HFF-Myc (cell line): ENCODE measurements around the gene C16orf86.

ENCODE experiments used
- DNase-seq: peaks from one replicate; pipeline ENCODE4 v3.0.0-alpha.2; 2011; ENCODE audit warnings: low read depth; ENCODE audit errors: extremely low read depth
- H3K4me3 ChIP-seq: replicated peaks from 2 replicates; pipeline ENCODE4 v1.5.1; 2011; ENCODE audit warnings: low read depth, mild to moderate bottlenecking, control low read depth, low read length
- TF ChIP-seq, protein P1 (sequence below): IDR thresholded peaks from 2 replicates; pipeline ENCODE4 v1.5.1; 2012; ENCODE audit warnings: mild to moderate bottlenecking, low read depth, low read length, control low read depth; ENCODE audit errors: missing control alignments

The C16orf86 gene

DNA sequence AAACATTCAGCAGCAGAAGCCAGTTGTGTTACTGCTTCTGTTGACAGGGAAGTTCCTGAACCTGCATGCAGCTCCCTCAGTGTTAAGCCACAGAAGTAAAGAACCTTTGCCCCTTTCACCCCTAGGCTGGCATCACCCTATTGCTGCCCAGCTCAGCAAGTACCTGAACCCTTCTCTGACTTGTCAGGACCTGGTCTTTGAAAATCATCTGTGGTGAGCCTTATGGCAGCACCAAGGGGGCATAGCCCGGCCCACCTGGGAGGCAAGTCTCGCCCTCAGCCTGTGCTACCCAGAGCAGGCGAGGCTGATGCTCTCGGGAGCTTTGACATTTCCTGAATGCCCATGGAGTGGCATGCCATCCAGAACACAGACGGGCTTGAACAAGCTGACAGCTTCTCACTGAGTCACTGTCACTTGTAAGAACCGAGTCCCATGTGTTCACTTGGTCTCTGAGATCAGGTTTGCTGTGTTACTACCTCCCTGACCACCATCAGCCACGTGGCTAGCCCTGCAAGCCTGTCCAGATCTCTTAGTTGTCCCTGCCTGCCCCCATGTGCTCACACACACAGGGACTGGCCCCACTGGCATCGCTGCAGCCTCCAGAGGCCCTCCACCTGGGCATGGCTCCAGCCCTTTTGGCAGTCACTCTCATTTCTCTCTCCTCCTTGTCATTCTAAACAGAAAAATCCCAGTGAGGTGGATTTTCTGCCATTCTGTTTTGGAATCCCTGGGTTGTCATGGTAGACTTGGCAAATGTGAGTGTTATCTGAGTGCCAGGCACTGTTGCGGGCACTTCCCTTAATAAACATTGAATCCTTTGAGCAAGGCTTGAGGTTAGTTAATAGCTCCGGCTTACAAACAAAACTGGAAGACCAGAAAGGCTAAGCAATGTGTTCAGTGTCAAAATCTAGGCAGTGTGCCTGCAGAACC, 24.6 kb upstream of the C16orf86 start:
- H3K4me3 ChIP-seq, result no peak overlapping the region
- no peak for DNase-seq
- TF ChIP-seq, protein P1, sequence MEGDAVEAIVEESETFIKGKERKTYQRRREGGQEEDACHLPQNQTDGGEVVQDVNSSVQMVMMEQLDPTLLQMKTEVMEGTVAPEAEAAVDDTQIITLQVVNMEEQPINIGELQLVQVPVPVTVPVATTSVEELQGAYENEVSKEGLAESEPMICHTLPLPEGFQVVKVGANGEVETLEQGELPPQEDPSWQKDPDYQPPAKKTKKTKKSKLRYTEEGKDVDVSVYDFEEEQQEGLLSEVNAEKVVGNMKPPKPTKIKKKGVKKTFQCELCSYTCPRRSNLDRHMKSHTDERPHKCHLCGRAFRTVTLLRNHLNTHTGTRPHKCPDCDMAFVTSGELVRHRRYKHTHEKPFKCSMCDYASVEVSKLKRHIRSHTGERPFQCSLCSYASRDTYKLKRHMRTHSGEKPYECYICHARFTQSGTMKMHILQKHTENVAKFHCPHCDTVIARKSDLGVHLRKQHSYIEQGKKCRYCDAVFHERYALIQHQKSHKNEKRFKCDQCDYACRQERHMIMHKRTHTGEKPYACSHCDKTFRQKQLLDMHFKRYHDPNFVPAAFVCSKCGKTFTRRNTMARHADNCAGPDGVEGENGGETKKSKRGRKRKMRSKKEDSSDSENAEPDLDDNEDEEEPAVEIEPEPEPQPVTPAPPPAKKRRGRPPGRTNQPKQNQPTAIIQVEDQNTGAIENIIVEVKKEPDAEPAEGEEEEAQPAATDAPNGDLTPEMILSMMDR, result no peak

DNA sequence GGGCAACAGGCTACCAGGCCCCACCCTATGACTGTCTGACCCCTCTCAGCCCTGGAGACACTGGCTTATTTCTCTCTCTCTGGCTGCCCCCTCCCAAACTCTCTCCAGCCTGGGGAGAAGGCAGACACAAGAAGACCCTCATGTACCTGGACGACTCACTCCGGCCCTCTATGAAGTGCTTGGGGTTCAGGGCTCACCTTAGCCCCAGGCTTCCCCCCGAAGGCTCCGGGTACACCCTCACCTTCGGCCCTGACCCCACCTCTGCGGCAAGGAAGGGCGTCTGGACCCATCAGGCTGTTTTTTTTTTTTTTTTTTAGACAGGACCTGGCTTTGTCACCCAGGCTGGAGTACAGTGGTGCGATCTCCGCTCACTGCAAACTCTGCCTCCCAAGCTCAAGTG, 22.6 kb upstream of the C16orf86 start:
- no peak for DNase-seq
- H3K4me3 ChIP-seq, result no peak overlapping the region
- TF ChIP-seq, protein P1, result no peak

DNA sequence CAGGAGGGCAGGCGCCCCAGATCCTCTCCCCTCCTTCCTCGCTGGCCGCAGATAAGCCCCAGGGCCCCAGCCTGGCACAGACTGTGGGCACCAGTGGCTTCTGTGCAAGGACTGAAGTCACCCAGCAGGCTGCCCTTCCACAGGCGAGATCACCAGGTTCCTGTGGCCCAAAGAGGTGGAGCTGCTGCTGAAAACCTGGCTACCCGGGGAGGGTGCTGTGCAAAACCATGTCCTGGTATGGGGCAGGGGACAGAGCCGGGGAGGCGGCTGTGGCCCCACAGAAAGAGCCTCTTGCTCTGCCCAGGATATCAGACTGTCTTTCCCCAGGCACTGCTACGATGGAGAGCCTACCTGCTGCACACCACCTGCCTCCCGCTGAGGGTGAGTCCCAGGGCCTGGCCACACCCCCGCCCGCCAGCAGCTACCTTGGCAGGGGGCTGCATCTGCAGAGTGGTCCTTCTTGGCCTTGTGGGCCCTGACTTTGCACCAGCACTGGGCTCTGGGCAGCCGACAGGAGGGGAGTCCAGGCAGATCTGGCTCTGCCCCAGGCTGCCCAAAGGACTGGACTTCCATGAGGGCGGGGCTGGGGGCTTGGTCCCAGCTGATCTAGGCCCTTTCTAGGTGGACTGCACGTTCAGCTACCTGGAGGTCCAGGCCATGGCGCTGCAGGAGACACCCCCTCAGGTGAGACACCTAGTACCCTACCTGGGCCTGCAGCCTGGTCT, 21.1 kb upstream of the C16orf86 start:
- DNase-seq, result no peak
- TF ChIP-seq, protein P1, result no peak
- H3K4me3 ChIP-seq, result no peak overlapping the region

DNA sequence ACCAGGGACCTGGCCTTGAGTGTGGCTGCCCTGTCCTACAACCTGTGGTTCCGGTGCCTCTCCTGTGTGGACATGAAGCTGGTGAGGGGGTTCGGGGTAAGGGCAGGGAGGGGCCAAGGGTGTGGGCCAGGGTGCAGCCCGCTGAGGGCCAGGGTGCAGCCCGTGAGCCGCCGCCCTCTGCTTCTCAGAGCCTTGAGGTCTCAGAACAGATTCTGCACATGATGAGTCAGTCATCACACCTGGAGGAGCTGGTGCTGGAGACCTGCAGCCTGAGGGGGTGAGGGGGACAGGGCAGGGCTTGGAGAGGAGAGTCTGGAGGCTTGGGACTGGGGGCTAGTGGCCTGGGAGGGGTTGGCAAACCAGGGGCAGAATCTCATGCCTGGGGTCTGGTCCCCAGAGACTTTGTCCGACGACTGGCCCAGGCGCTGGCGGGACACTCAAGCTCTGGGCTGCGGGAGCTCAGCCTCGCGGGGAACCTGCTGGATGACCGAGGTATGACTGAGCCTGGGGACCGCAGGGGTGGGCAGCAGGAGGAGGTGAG, 19.4 kb upstream of the C16orf86 start:
- H3K4me3 ChIP-seq, result no peak overlapping the region
- DNase-seq, result no peak
- TF ChIP-seq, protein P1, result no peak

DNA sequence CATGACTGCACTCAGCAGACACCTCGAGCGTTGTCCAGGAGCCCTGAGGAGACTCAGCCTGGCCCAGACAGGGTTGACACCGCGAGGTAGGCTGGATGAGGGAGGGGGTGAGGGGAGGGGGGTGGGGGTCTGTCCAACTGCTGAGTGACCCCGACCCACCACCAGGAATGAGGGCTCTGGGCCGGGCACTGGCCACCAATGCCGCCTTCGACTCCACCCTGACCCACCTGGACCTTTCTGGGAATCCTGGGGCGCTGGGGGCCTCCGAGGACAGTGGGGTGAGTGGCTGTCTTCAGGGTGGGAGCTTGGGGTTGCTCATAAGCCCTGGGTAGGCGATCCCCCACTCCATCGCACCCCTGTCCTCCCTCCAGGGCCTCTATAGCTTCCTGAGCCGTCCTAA, 18.9 kb upstream of the C16orf86 start:
- TF ChIP-seq, protein P1, result no peak
- DNase-seq, result no peak
- no peak overlapping the region for H3K4me3 ChIP-seq

DNA sequence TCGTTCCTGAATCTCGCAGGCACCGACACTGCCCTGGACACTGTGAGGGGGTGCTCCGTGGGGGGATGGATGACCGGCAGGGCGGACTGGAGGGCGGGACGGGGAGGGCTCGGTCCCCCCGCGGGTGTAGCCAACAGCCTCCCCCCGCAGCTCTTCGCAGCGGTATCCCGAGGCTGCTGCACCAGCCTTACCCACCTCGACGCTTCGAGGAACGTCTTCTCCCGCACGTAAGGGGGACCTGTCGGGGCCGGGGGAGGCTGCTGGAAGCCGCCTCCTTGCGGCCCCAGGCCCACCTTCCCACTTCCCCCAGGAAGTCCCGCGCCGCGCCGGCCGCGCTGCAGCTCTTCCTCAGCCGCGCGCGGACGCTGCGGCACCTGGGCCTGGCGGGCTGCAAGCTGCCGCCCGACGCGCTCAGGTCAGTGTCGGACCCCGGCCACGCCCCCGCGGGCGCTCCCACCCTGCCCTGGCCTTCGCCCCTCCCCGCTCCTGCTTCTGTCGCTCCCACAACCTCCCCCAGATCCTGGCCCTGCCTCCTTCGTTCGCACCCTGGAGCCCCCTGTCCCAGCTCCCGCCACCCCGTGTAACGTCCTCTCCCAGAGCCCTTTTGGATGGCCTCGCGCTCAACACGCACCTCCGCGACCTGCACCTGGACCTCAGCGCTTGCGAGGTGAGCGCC, 18.4 kb upstream of the C16orf86 start:
- DNase-seq, result no peak
- TF ChIP-seq, protein P1, result no peak
- no peak overlapping the region for H3K4me3 ChIP-seq
